NCI-H1092 treated with DMSO at 0.1 percent for 48 hours (cell line): ENCODE data around the gene VSIG10L.

Experiments used
- DNase-seq: peaks from one replicate; lab custom pipeline; 2025; lab: John Stamatoyannopoulos, UW

The VSIG10L gene

DNA sequence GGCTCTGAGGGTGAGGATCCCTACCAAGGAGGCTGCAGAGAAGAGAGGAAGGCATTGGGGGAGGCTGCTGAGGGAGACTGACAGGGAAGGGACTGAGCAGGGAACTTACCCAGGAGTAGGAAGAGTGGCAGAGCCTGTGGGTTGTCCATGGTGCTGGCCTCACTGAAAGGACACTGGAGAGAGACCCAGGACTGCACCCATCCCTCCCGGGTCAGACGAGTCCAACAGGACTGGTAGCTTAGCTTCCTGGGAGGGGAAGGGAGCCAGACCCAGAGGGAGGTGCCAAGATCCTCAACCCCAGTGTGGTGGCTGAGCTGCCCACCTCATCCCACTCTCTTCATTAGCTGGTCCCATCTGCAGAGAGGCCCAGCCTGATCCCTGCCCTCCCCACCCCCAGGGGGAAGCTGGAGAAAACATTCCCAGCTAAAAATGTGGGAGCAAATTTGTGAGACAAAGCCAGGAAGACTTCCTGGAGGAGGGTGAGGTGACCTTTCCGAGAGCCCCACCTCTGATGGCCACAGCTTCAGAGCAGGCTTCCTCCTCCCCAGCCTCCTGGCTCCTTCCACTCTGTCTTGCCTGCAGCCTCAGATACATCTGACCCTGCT lies at the start of gene VSIG10L:
Gene VSIG10L (minus strand): TSS at position 164 of the 605 bp plus-strand sequence. CDS start 15 bp downstream, at position 149.
- no peak for DNase-seq

DNA sequence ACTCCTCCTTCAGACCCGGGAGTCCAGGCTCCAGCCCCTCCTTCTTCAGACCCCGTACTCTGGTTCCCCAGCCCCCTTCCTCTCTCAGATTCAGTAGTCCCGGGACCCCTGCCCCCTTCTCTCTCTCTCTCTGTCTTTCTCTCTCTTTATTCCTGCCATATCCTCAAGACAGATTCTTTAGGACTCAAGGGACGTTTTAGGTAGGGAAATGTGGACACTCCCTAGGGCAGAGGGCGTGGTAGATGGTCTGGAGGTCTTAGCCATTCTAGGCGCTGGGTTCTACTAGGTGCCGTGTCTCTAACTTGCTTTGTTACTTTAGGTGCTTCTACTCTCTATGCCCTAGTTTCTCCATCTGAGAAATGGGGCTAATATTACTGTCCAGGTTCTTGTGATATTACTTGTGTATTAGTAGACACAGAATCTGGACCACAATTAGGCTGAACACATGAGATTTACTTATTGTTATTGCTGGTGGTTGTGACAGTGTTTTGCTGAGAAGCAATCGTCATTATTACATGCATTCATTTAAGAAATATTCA lies 49.2 kb upstream of the VSIG10L start:
- no peak for DNase-seq

DNA sequence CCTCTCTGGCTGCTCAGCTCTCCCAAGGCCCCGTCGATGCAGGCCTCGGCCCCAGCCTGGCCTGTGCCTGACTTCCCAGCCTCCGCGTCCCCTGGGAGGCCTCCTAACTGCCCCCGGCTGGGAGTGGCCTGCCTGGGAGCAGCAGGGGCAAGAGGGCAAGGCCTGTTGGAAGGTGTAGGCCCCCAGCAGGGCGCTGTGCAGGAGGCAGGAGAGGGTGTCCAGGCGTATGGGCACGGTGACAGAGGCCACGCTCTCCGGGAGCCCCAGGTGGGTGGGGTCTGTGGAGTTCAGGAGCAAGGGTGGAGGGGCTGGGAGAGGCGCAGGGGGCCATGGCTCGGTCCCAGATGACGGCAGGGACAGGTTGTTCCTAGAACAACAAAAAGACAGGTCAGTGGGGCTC lies 47.2 kb upstream of the VSIG10L start:
- no peak for DNase-seq

DNA sequence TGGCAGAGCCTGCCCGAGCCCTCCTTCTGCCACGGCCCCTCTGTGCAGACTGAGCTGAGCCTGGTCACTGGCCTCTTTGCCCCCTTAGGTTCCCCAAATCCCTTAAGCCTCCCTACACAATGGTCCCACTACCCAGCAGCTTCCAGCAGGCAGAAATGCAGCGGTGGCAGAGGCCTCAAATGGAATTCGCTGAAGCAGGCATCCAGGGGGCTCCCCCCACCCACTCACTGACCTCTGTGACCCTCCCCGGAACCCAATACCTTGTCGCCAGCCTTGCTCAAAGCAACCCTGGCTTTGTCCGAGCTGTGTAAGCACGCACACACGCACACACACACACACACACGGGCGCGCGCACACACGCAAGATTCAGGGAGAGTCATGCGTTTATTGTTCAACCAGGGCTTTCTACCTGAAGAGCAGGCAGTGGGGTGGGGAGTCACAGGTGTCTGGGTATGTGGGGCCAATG lies 46.0 kb upstream of the VSIG10L start, which contains the start of gene LIM2:
Gene LIM2 (minus strand): TSS at position 51 of the 466 bp plus-strand sequence. CDS start 531 bp downstream, outside the sequence.
- no peak for DNase-seq

DNA sequence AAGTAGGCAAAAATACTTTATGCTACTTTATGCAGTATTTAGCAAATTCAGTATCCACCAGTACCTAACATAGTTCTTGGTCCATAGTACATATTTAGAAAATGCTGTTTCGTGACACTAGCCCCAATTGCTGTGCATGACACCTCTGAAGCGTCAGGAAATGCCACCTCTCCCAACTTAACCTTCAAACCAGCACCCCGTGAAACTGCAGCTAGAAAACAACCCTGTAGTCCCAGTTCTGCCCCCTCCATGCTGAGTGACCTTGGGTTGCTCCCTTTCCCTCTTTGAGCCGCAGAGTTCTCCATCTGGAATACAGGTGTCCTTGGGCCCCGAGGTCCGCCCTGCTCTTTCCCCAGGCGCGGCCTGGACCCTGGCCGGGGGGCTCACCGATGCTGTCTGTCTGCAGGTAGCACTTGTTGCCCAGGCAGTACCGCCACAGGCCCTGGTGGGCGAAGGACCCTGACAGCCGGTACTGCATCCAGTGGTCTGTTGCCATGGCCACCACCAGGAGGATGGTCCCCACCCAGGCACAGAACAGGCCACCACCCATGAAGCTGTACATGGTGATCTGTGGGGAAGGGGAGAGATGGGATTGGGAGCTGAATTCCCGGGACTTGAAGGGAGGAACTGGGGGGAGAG lies 45.1 kb upstream of the VSIG10L start:
- no peak for DNase-seq

DNA sequence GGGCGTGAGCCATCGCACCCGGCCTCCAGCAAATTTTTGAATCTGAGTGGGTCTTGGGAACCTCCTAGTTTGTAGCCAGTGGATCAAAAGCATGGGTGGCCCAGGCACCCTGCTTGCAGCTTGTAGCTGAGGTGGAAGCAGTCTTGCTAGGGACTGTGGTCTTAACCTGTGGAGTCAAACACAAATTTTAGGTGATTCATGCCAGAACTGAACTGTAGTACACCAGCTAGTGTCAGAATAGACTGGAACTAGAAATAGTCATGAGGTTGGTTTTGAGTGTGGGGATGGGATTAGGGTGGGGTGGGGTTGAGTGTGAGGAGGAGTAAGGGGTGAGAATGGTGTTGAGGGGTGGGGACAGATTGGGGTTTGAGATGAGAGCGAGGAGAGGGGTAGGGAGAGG lies 40.1 kb upstream of the VSIG10L start:
- no peak for DNase-seq

DNA sequence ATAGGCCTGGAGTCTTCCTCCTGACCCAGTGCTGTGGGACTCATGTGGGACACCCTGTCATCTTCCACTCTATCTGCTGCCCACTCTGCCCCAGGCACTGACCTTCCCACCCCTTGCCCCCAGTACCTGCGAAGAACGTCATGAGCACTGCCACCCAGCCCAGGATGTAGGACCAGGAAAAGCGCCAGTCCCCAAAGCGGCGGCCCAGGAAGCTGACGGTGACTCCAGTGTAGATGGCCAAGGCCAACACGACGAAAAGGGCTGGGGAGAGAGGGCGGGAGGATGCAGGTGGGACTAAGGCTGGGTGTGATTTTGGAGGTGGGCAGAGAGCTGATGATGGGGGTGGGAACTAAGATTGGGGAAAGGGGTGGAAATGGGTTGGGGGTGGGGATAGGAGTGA lies 38.4 kb upstream of the VSIG10L start:
- DNase-seq = no peak

DNA sequence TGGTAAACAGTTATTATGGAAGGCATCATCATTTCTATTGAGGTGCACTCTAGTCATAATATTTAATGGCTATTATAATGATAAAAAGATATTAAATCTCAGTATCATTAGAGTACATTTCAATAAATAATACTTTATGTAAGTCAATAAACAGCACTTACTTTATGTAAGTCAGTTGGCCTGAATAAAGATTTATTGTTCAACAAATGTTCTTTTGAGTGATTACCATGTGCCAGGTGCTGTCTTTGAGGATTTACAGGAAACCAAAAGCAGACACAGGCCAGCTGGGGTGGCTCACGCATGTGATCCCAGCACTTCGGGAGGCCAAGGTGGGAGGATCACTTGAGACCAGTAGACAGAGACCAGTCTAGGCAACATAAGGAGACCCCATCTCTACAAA lies 35.5 kb upstream of the VSIG10L start:
- DNase-seq = no peak

DNA sequence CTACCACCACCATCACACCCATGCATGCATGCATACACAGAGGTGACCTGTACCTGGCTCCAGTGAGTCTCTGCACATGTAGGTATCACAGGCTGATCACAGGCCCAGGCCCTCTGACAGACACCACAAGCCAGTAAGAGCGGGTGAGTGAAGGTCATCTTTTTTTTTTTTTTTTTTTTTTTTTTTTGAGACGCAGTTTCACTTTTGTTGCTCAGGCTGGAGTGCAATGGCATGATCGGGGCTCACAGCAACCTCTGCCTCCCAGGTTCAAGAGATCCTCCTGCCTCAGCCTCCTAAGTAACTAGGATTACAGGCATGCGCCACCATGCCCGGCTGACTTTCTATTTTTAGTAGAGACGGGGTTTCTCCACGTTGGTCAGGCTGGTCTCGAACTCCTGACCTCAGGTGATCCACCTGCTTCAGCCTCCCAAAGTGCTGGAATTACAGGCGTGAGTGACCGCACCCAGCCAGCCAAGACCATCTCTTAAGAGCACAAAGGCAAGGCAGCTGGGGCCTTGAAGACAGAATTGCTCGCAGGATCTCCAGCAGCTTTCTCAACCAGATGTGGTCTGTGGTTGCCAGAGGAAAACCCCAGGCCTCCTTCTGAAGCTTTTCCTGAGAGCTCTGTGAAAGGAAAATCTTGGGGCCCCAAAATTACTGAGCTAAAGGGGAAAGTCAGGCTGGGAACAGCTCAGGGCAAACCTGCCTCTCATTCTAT lies 33.7 kb upstream of the VSIG10L start:
- DNase-seq = no peak

DNA sequence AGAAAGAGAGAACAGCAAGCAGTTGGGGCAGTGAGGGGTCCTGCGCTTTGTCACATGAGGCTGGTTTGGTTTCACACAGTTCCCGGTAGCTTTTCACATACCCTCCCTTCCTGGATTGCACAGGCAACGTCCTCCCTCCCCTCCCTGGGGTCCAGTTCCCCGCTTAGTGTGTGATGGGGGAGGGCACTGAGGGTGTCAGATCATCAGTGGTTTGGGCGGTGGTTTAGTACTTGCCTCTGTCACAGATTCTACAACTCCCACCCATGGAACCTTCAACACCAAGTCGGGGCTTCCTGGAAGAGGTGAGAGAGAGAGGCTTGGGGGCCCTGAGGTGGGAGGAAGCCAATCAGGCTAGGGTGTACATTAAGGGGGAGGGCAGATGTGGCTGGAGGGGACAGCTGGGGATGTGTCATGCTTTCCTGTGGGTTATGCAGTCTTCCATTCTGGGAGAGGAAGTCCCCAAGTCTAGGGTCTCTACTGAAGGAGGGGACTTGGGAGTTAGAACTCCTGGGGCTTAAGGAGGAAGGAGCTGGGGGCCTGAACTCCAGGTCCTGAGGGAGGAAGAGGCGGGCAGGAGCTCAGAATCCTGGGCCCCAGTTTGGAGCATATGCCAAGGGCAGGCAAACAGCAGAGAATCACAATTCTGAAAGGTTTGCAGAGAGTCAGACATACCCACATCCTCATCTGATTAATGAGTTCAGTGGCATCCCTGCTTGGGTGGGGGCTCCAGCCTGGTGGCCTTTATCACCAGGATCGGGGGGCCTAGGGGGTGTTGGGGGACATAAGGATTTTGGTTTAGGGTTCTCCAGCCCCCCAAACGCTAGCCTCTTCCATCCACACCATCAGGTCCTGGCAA lies 30.9 kb upstream of the VSIG10L start, which contains the start of gene NKG7:
Gene NKG7 (minus strand): TSS at position 6 of the 856 bp plus-strand sequence. CDS start 119 bp downstream, outside the sequence.
- DNase-seq = no peak

DNA sequence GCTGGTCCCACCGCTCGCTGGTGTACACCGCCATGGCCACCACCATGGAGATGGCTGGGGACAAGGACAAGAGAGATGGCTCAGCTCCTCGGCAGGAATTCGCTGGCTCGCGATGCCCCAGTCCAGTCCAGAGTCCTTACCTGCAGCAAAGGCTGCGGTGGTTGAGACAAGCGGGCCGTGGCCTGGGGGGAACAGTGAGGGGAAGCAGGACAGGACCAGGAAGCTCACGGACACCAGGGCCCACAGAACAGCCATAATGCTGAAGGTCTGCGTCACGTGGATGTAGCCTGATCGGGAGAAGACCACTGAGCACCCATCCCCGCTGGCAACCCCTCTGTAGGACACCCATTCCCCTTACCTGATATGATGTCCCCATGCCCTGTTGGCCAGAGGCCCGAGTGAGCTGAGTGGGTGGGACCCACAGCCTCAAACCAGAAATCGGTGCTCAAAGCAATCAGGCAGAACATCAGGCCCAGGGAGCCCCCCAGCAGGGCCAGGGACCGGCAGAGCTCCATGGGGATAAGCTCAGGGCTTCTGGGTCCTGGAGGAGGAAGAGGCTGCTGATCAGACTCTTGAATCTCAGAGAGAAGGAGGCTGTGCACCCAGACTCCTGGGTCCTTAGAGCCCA lies 30.2 kb upstream of the VSIG10L start:
- DNase-seq = no peak

DNA sequence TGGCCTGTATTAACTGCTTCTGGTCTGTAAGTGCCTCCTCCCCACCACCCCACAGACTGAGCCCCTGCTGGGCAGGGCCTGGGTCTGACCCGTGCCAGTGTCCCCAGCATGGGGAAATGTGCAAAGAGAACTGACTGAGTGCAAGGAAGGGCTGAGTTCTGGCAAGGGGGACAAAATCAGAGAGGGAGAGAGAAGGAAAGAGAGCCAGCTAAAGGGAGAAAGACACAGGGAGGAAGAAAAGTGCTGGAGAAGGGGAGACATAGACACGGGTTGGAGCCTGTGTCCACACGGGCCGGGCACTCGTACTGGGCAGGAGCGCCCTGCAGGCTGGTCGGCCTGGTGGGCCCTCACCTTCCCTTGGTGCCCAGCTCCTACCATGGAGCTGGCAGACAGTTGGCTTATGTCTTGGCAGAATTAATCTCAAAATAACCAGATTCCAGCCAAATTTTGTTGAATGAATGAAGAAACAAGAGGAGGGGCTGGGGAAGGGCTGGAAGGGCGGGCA lies 29.3 kb upstream of the VSIG10L start:
- no peak for DNase-seq

DNA sequence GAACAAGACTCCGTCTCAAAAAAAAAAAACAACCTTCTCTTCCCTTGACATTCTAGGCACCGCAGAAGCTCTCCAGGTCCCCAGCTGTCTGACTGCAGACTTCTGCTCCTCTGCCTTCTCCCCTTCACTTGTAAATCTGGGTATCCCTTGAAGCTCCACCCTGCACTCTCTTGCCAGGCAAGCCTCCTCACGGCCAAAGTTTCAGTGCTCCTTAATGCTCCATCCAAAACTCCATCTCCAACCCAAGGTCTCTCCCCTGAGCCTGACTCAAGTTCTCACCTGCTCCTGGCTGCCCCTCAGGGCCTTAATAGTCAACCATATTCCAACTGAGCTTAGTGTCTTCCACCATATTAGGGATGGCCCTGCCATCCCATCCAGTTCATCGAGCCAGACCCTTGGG lies 28.3 kb upstream of the VSIG10L start:
- DNase-seq = no peak

DNA sequence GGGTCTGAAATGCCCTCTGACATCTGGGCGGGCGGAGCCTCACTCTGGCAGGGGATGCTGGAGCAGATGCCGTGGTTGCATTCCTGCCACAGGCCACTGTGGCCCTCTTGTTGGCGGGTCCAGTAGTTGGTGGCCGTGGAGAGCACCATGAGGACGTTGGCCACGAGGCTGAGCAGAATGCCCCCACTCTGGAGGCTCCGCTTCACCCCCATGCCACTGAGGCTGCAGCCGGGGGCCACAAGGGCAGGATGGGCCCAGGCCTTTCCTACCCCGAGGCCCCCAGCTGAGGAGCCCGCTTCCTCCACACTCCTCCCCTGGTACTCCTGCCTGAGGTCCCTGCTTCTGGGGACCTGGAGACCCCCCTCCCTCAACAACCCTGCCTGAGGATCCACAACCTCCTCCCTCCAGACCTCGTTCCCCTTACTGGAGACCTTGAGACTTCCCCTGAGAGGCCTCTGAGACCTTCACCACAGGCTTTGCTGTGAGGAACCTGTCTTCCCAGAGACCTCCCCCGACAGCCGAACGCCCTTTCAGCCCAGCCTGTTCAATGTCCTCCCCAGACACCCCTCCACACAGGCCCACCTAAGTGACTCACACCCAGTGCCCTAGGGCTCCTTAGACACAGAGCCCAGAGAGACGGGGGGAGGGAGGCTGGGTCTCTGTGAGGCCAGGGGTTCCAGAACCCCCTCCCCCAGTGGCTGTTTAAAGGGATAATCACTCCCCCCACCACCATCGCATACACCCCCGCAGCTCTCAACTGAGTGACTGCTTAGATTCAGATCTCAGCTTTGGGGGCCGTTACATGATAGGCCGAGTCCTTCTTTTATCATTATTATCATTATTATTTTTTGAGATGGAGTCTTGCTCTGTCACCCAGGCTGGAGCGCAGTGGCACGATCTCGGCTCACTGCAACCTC lies 26.7 kb upstream of the VSIG10L start, which contains the start of gene CLDND2:
Gene CLDND2 (minus strand): TSS at position 638 of the 917 bp plus-strand sequence. CDS start 426 bp downstream, at position 212.
- DNase-seq = no peak

DNA sequence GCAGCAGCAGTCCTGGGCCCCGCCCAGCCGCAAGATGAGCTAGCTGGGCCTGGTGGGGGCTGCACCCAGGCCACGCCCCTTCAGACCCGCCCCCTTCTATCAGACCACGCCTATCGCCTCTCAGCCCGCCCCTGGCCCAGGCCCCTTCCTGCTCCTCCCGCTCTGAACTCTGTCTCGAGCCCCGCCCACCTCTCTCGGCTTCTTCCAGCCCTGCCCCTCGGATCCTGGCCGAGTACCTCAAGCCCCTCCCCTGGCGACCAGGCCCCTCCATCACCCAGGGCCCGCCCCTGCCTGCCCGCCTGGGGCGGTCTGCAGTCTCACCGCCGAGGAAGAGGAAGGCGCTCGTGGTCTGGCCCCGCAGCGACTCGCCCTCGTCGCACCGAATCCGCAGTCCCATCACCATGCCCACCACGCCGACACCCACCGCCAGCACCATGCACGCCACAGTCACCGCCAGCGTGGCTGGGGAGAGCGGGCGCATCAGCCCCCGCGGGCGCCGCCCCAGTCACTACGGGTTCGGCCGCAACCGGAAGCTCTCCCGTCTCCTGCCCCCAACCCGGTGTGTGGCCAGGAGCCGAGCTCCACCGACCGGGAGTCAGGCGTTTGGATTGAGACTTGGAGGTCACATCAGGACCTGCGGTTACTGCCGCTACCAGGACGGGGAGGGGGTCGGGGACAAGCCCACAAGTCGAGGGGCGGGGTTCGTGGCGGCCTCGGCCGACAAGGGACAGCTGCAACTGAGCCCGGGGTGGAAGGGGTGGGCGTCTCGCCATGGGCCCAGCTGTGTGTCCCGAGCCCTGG lies 25.8 kb upstream of the VSIG10L start:
- DNase-seq = peak; percentile 92

DNA sequence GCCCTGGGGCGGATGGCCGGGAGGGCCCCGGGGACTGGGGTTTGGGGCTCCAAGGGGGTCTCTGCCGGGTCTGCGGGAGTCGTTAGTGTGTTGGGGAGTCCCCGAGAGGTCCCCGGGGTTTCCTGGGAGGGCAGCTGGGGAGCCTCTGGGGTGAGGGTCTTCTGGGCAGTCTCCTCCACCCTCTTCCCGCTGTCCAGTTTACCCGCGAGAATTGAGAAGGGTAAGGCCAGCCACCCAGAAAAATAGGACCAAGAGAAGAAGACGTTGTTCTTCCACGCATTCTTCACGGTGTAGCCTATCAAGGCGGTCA lies 25.3 kb upstream of the VSIG10L start:
- DNase-seq = no peak

DNA sequence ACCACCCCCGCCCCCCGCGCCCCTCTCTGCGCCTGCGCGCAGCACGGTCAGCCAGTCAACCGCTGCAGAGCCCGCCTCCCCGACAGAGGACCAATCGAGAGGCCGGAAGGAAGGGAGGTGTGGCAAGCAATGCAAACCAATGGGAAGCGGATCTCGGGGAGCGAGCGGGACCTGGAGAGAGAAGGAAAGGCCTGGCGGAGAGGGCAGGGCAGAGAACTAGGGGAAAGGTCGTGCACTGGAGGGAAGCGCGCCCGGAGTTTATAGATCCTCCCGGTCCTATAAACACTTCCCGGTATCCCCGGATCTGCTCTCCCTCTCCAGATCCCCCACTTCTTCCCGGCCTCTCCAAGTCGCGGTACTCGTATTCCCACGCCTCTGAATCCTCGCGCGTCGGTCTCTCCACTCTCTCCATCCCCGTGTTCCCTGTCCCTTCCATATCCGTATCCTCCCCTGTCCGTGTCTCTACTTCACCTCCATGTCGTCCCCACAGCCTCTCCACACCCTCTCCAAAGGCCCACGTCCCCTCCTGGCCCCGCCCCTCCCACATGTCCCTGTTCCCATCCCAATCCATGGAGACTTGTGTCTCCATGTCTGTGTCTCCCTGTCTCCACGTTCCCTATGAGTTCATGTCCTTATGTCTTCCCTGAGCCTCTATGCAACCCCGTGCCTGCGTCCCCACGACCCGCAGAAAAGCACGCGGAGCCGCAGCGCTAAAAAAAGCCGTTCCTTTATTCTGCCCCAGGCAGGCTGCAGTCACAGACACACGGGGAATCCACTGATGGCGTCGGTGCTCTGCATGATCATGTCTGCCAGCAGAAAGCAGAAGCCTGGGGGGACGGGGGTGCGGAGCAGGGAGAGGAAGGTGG lies 24.7 kb upstream of the VSIG10L start:
- DNase-seq = peak; percentile 94

DNA sequence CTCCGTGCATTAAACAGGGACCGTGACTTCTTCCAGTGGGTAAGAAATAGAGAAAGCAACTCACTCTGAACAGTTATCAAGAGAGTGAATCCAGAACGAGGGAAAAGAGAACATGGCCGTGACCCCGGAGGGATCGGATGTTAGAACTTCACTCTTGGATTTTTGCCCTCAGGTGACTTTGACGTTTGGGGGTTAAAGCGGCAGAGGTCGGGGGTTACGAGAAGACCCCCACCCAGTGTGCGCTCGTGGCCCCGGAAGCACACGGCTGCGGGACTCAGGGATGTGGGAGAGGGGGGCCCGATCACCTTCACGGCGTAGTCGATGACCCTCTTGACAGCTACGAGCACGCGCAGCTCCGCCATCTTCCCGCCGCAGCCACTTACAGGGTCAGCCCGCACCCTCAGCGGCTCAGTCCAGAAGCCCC lies 24.0 kb upstream of the VSIG10L start, which contains the start of gene ETFB:
Gene ETFB (minus strand): TSS at position 424 of the 424 bp plus-strand sequence. CDS start 62 bp downstream, at position 362.
- no peak for DNase-seq
